ENCODE measurements around the gene FAM174C.
A peak's percentile ranks its signal among the peaks of the same experiment; 100 is the strongest.

Gene FAM174C

DNA sequence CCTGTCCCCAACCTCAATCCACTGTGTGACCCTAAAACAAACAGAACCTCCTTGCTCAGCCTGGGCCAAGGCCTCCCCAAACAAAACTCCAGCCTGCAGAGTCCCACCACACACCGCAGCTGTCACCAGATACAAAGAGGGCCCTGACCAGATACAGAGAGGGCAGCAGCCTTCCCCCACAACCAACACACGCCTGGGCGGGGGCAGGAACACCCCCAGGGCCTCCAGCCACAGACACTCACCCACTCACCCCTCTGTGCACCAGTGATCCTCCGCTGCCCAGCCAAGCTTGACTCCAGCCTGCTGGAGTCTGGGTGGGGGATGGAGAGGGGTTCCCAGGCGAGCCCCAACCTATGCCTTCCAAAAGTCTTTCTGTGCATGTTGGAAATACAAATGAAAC is 12.1 kb upstream of the FAM174C start:
- no peak for DNase-seq

DNA sequence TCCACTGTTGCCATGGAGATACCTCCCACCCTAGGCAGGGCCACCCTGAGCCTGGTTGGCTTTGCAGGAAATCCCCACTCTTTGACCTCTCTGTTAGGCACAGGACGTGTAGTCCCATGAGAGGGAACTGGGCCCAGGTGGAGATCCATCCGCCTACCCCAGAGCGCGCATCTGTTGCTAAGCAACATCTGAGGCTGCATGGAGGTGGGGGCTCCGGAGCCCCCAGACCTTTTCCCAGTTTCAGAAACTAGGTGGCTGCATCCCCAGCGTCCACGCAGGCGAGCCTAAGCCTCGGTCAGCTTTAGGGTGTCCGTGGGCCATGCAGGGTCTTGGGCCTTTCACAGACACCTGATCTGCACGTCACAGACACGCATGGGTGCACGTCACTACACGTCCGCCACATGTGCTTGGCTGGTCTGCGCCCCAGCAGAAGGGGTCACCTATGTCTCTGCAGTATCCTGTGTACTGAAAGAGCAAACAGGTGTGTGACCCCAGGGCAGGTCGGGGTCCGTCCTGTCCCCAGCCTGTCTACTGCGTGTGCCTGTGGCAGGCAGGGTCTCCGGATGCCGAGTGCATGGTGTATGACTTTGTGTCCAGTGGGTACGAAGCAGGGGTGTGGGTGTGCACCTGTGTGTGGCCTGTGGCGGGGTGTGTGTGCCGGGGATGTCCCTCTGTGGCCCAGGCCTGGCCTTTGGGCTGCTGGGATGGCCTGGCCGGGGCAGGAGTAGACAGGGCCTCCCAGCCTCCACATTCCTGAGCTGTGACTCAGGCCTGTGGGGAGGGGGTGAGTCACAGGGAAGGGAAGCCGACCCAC is 10.3 kb upstream of the FAM174C start:
- DNase-seq: no peak

DNA sequence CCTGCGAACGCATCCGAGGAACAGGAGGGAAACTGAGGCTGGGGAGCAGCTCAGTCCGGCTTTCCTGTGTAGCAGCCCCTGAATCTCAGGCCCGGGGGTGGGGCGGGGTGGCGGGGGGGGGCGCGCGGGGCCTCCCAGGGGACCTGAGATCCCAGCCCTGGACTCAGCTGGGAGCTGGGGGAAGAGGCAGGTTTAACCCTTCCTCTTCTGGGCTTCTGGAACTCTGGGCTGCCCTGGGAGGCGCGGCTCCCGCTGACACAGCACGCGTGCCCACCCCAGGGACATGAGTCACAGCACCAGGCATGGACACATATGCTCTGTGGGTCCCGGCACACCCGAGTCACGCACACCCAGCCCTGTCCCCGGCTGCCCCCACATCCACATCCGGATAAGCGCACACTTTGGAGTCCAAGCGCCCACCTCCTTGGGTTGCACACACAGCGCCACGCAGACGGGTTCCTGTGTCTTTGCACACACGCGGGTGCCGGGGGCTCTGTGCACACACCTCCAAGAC is 9.7 kb upstream of the FAM174C start:
- DNase-seq: no peak

- no peak for DNase-seq
Observed at GRCh38 chr19:1266129-1266915, 9.0 kb upstream of the FAM174C start.

DNA sequence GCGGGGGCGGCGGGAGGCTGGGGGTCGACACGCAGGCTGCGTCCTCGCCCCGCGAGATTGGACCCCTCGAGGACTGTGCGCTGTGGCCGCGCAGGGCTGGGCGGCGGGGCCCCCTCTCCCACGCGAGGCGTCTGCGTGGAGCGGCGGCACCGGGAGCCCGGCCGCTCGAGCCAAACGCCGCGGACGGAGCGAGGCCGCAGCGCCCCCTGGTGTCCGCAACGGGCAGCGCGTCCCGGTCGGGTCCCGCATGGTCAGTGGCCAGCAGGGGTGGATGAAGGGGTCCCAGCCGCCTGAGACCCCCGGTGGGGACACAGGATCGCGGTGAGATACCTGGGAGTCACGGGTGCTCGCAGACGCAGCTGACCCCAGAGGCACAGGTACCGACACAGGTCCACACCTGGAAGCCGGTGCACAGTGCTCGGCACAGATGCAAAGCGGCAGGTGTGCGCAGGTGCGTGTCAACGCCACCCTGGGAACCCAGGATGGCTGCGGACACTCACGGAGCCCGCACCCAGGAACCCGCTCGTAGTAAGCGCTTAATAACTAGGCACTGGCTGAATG is 8.3 kb upstream of the FAM174C start:
- DNase-seq: no peak

DNA sequence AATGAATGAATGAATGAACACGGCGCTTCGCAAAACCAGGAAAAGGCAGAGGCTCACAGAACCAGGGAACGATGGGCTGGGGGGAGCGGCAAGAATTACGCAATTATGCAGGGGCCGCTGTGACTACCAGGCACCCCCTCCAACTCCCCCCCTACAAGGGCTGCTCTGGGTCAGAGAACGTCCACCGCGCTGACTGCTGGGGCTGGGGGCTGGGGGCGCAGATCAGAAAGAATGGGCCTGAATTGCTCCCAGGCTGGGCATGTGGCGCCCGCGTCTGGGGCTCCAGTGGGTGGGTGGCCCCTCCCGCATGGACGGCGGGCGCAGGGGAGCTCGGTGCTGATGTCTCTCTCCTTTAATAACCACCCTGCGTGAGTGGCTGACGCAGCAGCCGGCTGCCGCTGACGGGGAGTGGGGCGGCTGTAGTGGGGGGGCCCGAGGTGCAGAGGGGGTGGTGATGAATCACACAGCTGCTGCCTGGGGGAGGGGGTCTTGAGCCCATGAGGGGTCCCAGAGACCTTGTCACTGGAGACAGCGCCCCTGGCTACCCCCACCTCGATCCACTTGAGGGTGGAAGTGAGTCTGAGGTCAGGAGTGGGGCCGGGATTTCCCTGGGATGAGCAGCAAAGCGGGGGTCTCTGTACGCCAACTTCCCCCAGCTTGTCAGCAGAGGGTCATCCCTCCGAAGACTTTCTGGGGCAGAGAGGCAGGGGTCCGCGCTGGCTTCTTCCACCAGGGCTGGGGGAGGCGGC is 7.7 kb upstream of the FAM174C start:
- no peak for DNase-seq

DNA sequence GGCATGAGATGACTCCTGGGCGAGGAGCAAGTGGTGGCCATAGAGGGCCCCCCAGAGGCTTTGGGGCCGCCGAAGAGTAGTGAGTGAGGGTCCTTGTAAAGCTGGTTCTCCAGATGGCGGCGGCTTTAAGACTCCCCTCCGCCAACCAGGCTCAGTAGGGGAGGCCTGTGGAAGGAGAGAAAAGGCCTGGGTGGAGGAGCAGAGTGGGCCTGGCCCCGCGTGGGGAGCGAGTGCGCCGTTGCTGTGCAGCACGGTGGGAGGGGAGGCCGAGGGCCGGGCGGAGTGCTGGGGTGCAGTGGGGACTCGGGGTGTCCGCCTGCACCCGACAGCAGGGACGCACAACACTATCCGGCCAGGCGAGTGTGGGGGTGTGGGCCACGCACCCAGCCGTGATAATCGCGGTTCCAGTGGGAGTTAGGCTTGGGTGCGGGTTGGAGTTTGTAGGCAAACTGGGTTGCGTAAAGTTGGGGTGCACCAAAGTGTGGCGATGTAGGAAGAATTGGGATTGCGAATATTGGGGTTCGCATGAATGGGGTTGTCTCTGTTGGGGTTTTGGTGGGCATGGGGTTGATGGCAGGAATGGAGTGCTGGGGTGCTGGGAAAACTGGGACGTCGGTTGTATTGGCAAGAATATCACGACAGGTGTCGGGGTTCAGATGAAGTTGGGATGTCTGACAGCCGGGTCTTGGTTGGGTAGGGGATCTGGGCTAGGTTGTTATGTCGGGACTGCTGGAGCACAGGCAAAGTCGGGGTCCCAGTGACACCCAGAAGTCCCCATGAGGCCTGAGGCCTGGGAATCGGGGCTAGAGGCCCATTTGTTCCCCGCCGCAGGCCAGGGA is 6.9 kb upstream of the FAM174C start:
- DNase-seq: no peak

DNA sequence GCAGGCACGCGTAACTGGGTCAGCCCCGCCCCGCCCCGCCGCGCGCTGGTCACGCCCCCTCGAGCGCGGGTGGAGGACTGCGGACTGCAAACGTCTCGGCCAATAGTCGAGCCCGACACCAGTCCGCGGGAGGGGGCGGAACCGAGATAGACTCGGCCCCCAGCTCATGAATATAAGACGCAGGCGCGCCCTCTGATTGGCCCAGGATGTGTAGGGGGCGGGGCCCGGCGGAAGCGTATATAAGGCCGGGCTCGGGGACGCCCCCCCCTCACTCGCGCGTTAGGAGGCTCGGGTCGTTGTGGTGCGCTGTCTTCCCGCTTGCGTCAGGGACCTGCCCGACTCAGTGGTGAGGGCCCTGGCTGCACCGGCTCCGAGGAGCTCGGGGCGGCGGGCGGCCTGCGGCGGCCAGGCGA is 6.3 kb upstream of the FAM174C start, which contains the start of gene CIRBP:
Gene CIRBP, plus strand, starts transcription at position 268 of the 413 bp plus-strand sequence. CDS start 1,602 bp downstream, outside the sequence.
- DNase-seq: peak; percentile 94

DNA sequence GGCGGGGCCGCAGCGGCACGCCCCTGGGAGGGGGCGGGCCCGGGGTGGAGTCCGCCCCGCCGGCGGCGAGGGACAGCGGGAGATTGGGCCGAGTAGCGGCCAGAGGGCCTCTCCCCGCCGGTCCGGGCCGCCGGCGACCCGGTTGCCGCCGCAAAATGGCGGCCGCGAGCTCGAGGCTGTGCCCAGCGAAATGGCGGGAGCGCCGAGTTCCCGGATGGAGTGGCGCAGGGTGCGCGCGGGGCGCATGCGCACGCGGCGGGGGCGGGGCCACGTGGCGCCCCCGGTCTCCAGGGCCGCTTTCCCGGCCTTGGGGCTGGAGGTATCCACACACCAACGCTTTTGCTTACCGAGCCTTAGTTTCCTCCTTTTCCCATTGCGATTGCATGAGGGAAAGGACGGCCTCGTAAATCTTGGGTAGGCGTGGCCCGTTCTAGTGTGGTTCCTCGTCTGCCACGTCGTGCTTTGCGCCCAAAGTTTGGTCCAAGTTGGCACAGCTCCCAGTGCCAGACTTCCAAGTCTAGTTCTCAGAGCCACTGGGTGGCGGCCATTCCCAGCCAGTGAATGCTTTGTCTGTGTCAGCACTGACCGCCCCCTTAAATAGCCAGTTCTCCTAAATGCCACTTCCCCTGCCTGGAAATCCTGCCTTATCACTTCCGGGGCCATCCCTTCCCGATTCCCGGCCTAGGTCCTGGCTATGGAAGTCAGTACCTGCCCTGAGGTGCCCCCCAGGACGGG is 5.7 kb upstream of the FAM174C start:
- DNase-seq: peak; percentile 22

GRCh38 chr19:1270213-1270853 is 5.0 kb upstream of the FAM174C start:
- DNase-seq: no peak

DNA sequence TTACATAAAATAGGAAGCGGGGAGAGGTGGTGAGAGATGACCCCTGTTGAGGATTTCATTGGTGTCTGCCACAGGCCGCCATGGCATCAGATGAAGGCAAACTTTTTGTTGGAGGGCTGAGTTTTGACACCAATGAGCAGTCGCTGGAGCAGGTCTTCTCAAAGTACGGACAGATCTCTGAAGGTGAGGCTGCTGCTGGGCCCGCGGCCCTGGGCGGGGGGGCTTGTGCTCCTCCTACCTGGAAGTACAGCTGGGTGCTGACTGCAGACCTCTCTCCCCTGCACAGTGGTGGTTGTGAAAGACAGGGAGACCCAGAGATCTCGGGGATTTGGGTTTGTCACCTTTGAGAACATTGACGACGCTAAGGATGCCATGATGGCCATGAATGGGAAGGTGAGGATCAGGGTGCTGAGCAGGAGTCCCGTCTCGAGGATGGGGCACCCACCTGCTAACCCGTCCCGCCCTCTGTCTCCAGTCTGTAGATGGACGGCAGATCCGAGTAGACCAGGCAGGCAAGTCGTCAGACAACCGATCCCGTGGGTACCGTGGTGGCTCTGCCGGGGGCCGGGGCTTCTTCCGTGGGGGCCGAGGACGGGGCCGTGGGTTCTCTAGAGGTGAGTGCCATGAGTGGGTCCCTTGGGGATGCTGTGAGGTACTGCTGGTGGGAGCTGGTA is 4.3 kb upstream of the FAM174C start:
- no peak for DNase-seq

DNA sequence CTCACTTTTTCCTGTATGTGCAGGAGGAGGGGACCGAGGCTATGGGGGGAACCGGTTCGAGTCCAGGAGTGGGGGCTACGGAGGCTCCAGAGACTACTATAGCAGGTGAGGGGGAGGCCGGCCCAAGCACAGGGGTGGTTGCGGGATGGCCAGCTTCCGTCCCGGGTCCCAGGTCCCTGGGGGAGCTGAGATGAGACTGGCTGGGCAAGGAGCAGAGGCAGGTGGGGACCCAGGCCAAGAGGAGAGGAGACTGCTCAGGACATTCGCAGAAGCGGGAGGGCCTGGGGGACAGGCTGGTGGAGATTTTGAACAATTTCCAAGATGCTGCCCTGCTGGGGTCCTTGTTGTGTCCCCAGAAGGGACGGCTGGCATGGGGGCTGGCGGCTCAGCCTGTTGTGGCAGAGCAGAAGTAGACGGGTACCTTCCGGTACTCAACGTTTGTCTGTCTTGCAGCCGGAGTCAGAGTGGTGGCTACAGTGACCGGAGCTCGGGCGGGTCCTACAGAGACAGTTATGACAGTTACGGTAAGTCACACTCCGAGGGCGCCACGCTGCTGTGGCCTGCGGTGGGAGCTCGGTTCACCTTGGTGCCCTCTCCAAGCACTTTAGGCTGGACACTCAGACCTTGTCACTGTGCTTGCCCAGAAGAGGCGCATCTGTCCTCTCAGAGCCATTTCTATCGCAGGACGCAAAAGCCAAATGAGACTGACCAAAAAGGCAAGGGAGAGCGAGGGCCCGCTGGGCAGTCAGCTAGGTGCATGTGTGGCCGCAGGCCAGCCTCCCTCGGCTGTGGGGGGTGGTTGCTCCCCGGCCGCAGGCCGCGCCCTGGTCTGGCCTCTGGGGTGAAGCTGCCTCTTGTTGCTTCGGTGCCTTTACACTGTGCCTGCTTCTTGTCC is 3.6 kb upstream of the FAM174C start:
- DNase-seq: no peak

GRCh38 chr19:1272423-1273262 is 2.7 kb upstream of the FAM174C start:
- DNase-seq: no peak

- no peak for DNase-seq
Observed at GRCh38 chr19:1273263-1274041, 1.9 kb upstream of the FAM174C start.

- DNase-seq: no peak
Observed at GRCh38 chr19:1274081-1274851, 1.1 kb upstream of the FAM174C start.

DNA sequence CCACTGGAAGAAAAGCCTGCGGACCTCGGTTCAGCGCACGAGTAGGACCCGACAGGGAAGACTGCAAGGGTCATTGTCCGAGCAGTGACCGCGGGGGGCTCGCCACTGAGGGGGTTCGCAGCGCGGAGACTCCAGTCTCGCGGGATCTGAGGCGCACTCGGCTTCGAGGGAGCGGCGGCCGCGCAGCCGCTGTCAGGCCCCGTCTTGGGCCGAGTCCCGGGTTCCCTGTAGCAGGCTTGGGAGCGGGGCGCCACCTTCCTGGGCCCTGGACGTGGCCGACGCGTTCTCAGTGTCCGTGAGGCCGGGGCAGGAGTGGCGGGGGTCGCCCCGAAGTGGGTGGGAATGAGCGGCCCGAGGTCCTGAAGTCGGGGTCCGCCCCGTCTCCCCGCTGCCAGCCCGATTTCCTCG is 474 bp upstream of the FAM174C start:
- no peak for DNase-seq

Measured in NCI-H1694 (cell line).